NCI-H345 (cell line): ENCODE data around the gene TM9SF4.
"Not testable (repeated sequence)": the region's sequence is repeated elsewhere in the genome, so short reads cannot be mapped to it uniquely, and the experiment has no call there.

Experiments used
- DNase-seq: peaks from one replicate; lab custom pipeline; 2025; lab: John Stamatoyannopoulos, UW

Gene TM9SF4

GRCh38 chr20:32158351-32158750, 48.8 kb downstream of the TM9SF4 start:
- DNase-seq: no peak

DNA sequence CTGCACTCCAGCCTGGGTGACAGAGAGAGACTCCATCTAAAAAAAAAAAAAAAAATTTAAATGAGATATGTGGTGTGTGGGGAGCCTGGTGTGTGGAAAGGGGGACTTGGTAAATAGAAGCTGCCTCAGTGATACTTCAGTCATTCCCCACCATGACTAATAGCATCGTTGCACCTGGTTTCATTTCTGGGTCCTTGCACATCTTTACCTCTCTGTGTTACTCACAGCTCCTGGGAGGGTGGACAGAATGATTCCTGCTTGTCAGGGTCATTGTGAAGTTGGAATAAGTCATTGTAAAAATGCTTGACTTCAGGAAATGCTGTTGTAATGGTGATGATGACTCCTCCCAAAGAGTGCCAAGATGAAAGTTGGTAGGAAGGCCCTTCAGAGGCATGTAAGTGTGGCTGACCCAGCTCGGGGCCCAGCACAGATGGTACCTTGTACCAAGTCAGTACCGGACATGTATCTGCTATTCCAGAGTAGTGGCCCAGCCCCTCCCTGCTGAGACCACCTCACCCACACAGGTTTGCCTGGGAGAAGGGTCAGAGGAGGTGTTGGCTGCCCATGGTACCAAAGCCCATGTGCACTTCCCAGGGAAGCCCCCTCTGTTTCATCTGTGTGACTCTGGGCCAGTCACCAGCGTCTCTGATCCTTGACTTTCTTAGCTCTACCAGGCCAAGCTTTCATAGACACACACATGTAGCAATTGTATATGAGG, 49.6 kb downstream of the TM9SF4 start:
- no peak for DNase-seq

DNA sequence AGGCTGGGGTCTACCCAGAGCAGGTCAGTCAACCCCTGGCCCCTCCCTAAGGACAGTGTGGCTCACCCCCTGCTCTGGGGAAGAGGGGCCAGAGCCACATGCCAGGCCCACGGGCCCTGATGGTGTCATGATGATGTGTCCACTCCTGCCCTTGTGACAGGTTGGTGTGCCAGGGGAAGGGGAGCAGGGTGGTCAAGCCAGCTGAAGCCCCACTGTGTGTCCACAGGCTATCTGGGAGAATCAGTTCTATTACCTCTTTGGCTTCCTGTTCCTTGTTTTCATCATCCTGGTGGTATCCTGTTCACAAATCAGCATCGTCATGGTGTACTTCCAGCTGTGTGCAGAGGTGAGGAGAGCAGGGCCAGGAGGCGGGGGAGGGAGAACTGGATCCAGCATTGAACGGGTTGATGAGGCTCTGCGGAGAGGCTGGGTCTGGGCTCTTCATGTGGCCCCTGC, 50.3 kb downstream of the TM9SF4 start:
- no peak for DNase-seq

GRCh38 chr20:32160341-32160740, 50.8 kb downstream of the TM9SF4 start:
- no peak for DNase-seq

GRCh38 chr20:32162351-32162750, 52.8 kb downstream of the TM9SF4 start:
- no peak for DNase-seq

GRCh38 chr20:32163951-32164350, 54.4 kb downstream of the TM9SF4 start:
- no peak for DNase-seq

DNA sequence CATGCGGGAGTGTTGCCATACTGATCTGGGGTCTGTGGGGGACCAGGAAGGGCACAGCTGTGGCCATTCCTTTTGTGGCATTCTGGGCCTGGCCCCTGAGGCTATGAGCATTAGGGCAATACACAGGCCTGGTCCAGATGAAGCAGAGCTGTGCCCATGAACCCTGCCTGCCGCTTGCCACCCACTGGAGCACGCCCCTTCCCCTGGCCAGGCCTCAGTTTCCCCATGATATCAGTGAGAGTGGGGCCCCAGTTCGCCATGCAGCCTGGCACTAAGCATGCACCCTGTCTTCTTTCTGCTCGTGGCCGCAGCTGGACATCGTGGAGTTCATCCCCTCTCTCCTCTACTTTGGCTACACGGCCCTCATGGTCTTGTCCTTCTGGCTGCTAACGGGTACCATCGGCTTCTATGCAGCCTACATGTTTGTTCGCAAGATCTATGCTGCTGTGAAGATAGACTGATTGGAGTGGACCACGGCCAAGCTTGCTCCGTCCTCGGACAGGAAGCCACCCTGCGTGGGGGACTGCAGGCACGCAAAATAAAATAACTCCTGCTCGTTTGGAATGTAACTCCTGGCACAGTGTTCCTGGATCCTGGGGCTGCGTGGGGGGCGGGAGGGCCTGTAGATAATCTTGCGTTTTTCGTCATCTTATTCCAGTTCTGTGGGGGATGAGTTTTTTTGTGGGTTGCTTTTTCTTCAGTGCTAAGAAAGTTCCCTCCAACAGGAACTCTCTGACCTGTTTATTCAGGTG, 55.6 kb downstream of the TM9SF4 start:
- no peak for DNase-seq

- no peak for DNase-seq
Observed at GRCh38 chr20:32165836-32166545, 56.5 kb downstream of the TM9SF4 start.

DNA sequence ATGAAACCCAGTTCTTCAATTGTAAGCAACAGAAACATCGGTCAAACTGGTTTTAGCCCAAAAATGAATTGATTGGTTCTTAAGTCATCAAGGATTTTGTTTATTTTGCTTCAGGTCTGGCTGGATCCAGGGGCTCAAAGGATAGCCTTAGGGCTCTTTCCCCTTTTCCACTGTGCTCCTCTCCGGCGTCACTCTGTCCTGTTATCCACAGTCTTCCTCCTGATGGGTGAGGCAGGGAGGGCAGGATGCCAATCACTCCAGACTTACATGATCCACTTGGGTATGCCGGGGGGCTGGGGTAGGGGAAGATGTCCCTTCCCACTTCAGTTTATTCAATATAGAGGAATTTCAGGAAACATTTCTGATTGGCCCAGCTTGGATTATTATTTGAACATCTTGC, 58.0 kb downstream of the TM9SF4 start:
- DNase-seq: no peak

GRCh38 chr20:32168184-32168910, 58.8 kb downstream of the TM9SF4 start:
- DNase-seq: no peak

DNA sequence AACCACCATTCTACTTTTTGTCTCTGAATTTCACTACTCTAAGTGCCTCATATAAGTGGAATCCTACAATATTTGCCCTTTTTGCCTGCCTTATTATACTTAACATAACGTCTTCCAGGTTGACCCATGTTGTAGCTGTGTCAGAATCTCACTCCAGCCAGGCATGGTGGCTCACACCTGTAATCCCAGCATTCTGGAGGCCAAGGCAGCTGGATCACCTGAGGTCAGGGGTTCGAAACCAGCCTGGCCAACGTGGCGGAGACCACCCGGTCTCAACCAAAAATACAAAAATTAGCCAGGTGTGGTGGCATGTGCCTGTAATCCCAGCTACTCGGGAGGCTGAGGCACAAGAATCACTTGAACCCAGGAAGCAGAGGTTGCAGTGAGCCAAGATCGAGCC, 68.2 kb downstream of the TM9SF4 start:
- not testable (repeated sequence) for DNase-seq

DNA sequence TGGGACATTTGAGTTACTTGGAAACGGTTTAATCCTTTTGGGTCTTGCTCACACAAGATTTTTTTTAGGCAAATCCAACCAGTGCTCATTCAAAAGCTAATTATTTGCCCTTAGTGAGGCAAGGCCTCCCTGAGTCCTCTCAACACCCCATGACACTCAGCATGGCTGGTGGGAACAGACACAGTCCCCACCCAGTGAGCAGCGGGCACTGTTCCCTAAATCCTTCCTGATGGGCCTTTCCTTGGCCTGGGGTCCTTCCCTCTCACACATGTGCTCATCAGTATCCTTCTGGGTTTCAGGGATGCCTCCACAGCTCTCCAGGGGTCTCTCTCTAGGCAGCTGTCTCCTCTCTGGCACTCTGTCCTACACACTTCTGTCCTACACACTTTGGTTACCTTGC, 70.0 kb downstream of the TM9SF4 start:
- DNase-seq: no peak

- DNase-seq: no peak
Observed at GRCh38 chr20:32179934-32180333, 70.4 kb downstream of the TM9SF4 start.

GRCh38 chr20:32181606-32182005, 72.1 kb downstream of the TM9SF4 start:
- no peak for DNase-seq

DNA sequence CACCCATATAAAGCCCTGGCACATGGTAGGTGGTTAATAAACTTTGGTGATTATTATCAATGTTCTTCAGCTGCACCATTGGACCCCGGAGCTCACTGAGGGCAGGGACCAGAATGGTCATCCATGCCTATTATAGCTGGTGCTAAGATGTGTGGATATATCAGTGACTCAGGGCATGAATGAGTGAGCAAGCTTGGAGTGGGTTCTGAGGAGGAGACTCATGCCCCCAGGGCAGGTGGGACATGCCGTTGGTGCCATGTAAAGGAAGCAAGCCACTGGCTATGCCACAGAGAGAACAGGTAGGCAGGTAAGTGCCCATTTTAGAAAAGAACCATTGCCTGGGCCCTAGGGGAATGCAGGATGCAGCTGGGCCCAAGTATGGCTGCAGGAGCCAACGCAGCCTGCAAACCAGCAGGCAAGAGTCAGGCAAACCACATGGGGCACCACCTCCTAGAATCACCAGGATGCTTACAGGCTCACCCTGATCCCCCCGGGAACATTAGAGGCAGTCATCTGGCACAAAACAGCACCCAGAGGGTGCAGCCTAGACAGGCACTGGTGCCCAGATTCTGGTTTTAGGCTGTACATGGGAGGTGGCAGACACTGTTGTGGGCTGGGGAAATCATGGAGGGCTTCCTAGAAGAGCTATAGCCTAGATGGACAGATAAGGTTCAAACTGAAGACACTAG, 74.6 kb downstream of the TM9SF4 start:
- no peak for DNase-seq

- DNase-seq: no peak
Observed at GRCh38 chr20:32184961-32185603, 75.6 kb downstream of the TM9SF4 start.

DNA sequence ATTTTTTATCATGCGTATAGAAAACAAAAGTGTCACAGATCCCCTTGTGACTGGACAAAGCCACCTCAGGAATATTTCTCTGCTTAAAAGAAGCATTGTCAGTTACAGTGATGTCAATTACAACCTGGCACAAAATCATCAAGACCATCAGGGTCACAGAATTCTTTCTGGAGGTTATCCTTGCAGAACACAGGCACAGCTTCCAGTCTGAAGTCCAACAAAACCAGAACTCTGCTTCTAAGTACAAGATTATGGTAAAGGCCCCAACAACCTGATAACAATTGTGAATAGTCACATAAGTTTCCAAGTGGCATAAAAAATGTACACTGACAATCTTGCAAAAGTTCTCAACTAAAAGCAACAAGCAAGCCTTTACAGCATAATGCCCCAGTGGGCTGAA, 77.0 kb downstream of the TM9SF4 start:
- no peak for DNase-seq

DNA sequence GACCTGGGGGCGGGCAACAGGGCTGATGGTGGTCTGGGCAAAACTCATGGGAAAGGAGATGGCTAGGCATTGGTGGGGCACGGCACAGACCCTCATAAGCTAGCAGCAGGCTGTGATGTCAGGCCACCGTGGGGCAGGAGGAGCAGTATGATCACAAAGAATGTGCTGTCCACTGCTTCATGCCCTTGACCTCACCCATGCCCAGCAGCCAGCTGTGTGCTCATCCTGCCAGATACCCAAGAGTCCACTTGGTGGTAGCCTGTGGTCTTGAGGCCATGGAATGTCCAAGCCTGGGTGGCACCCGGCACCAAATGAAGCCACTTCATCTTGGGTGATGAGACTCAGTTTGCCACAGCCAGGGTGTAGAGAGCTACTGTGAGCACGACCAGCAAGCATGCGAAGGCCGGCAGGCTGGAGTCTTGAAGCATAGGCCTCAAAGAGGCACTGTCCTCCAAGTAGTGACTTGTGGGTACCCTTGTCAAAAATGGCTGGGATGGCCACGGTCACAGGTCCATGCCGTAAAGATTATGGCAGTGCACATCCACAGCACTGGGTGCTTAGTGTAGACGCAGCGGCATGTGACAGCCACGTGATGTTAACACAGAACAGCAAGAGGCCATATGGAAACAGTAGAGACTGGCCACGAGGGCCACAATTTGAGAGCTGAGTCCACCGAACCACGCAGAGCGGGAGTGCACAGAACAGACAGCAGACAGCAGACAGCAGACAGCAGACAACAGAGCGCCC, 79.0 kb downstream of the TM9SF4 start:
- no peak for DNase-seq

GRCh38 chr20:32189123-32189410, 79.6 kb downstream of the TM9SF4 start:
- DNase-seq: no peak
